ENCODE data around the gene C1orf141. TPM values are rescaled to one million over a fixed set of nuclear protein-coding genes. Genes with fewer than 3 reads are reported as not detected.

Gene C1orf141
- total and polyA plus RNA-seq, 2 of the 8 experiments (the other 6 are each of a cell fraction or from before 2014, with no cell fraction given), result not detected

DNA sequence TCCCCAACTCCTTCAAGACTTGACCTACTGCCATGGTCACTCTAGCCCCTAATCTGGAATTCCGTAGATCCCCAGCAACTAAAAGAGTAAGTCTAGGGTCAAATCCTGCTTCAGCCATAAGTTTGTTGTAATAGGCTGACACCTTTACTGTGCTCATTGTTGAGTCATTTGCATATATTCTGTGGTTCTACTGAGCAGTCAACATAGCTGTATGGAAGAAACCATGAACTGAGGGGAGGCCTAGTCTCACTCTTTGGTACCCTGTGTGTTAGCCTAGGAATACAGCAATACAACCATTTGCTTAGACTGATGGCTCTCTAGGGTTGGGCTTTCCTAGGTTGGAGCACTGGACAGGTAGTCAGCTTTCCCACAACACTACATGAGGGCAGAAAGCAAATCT, 57.2 kb downstream of the C1orf141 start:
- H2BK15ac ChIP-seq (ENCODE audit: low read length), result no peak overlapping the region
- no peak overlapping the region for H3K4me3 ChIP-seq (ENCODE audit: extremely low read depth in 1 of 4, insufficient read depth in 2 of 4, low read depth in 3 of 4, low read length in 4 of 4)
- no peak overlapping the region for H2BK20ac ChIP-seq (ENCODE audit: low read length)
- H4K91ac ChIP-seq (replicated peaks; ENCODE audit: insufficient read length, low read length), result no peak overlapping the region
- H3K14ac ChIP-seq (ENCODE audit: insufficient read length), result no peak overlapping the region
- no peaks in the 10 kb centered on the region for H3K79me2 ChIP-seq (ENCODE audit: control insufficient read depth in 1 of 2, insufficient read depth in 2 of 2, low read length in 2 of 2)
- no peak overlapping the region for H3K9ac ChIP-seq (replicated peaks in 1 of 4; ENCODE audit: extremely low read depth in 1 of 4, low read depth in 3 of 4, low read length in 3 of 4)
- no peaks in the 10 kb centered on the region for H3K23me2 ChIP-seq (ENCODE audit: low read depth, low read length)
- ChIA-PET POLR2A (ENCODE audit: partially characterized antibody) (no interaction called here), CTCF (ENCODE audit: partially characterized antibody) (interaction anchor here (0.8 kb wide), 1 partner anchor 71 kb away, joined by 4 read pairs; no protein-coding TSS in a partner anchor)
- H4K8ac ChIP-seq (ENCODE audit: extremely low read depth, insufficient read depth, low read length), result no peak overlapping the region
- no peaks in the 10 kb centered on the region for H4K20me1 ChIP-seq (replicated peaks in 1 of 2; ENCODE audit: control insufficient read depth in 1 of 2, insufficient read depth in 2 of 2, low read length in 2 of 2)
- TF ChIP-seq ASH2L (IDR thresholded peaks at IDR 0.05; ENCODE audit: low read length), result no peak
- no peak overlapping the region for H2BK120ac ChIP-seq (replicated peaks; ENCODE audit: low read depth, low read length)
- no peaks in the 10 kb centered on the region for H3K79me1 ChIP-seq (ENCODE audit: low read depth, low read length)
- no peaks in the 10 kb centered on the region for H3K4me1 ChIP-seq (replicated peaks in 1 of 4; ENCODE audit: control insufficient read depth in 3 of 4, insufficient read depth in 4 of 4, low read length in 3 of 4)
- H2BK5ac ChIP-seq (ENCODE audit: low read depth, low read length), result no peak overlapping the region
- no peak overlapping the region for H2AFZ ChIP-seq (ENCODE audit: low read length)
- no peak overlapping the region for H3K56ac ChIP-seq (replicated peaks; ENCODE audit: insufficient read length, low read depth, low read length)
- no peak for FAIRE-seq
- H3K23ac ChIP-seq (ENCODE audit: insufficient read length), result no peak overlapping the region
- H3K36me3 ChIP-seq (ENCODE audit: control insufficient read depth in 2 of 4, insufficient read depth in 4 of 4, low read length in 3 of 4), result no peaks in the 10 kb centered on the region
- WGBS, 2 experiments (ENCODE audit: extremely low coverage in 1 of 2, insufficient coverage in 1 of 2, insufficient read length in 1 of 2, insufficient replicate concordance in 2 of 2, low coverage in 1 of 2, low lambda C conversion rate in 2 of 2, missing lambda C conversion rate in 1 of 2), result 100% methylated on average over 1 of the region's 1 CpG; no CpG with 5 or more reads in 1 of the 2 experiments
- H4K5ac ChIP-seq (ENCODE audit: insufficient read length, low read depth, low read length), result no peak overlapping the region
- H3K18ac ChIP-seq (ENCODE audit: extremely low read depth, low read length), result no peak overlapping the region
- no peak overlapping the region for H2BK12ac ChIP-seq (ENCODE audit: low read depth, low read length)
- no peak overlapping the region for H2AK5ac ChIP-seq (ENCODE audit: low read depth, low read length)
- no peak overlapping the region for H3K4ac ChIP-seq (replicated peaks; ENCODE audit: insufficient read length, low read depth, low read length)
- H3K9me3 ChIP-seq (ENCODE audit: insufficient read depth in 2 of 2, low read depth in 1 of 2, low read length in 1 of 2), result no peaks in the 10 kb centered on the region
- H3K27me3 ChIP-seq (replicated peaks in 1 of 4; ENCODE audit: control insufficient read depth in 3 of 4, extremely low read depth in 1 of 4, insufficient read depth in 3 of 4, low read length in 3 of 4), result no peaks in the 10 kb centered on the region
- no peak overlapping the region for H3K4me2 ChIP-seq (ENCODE audit: insufficient read depth in 1 of 2, low read depth in 2 of 2, low read length in 2 of 2)
- DNase-seq (ENCODE audit: low read depth in 1 of 2, low spot score in 2 of 2), result no peak
- H3K27ac ChIP-seq (ENCODE audit: low read depth, low read length), result no peak overlapping the region

Data from H1 (cell line).